ENCODE data around the gene SPINK2. TPM values are rescaled to one million over a fixed set of nuclear protein-coding genes. Genes with fewer than 3 reads are reported as not detected.

SPINK2 gene, protein sequence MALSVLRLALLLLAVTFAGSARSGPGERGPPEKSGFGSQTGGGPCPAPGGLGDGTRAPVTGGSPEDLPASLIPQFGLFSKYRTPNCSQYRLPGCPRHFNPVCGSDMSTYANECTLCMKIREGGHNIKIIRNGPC
- 10 to 100 TPM; 26.8 to 34.9 TPM for total RNA-seq
- 100 to 1,000 TPM in 2 of 3 donors, 10 to 100 TPM in 1; 67.3 to 155 (median 119) TPM for polyA plus RNA-seq
- total RNA-seq, result 0.25 to 8.8 (median 2.5) reads per million in 6 experiments

DNA sequence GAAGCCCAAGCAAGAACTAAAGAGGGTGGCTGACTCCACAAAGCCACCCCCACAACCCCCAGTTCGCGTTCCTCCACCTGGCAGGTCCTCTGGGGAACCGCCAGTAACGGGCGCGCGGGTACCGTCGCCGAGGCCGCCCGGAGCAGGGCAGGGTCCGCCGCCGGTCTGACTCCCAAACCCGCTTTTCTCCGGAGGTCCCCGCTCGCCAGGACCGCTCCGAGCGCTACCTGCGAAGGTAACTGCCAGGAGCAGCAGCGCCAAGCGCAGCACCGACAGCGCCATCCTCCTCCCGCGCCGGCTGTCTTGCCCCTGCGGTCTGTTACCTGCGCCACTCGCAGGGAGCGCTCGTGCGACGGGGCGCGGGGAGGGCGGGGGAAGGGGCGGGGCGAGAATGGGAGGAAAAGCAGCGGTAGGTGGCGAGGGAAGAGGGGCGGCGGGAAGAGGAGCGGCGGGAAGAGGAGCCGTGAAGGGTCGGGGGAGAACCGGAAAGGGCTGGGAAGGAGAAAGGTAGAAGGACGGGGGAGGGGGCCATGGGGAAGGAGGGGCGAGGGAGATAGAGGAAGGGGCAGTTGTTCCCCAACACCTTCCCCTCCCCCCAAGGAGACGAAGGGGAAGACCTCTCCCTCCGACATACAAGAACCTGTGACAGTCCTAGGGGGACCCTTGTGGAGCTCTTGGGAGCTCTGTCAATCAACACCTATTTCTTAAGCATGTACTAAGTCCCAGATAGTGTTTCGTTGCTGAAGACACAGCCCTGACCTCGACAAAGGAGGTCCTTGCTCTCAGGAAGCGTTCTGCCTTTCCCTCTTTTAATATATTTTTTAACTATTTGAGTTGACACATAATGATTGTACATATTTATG is at the start of gene SPINK2:
Gene SPINK2, minus strand, starts transcription at position 321 of the 863 bp plus-strand sequence. Its CDS starts 39 bp downstream, at position 282.
- POLR2A ChIA-PET, result interaction anchor here (0.6 to 1.8 kb wide), 5 partner anchors 9 to 85 kb away, joined by 3 to 5 read pairs (median 3); no protein-coding TSS in a partner anchor
- H3K9me3 Mint-ChIP-seq, result peaks cover 0 to 4% (median 0%) of the 10 kb centered on the region in 9 donors
- no peaks in the 10 kb centered on the region for H3K27me3 Mint-ChIP-seq
- ATAC-seq (peak; percentile 86 to 88), DNase-seq (peak; percentile 57 to 83 (median 70))
- peaks cover 0 to 4% (median 3%) of the 10 kb centered on the region in 3 donors for H3K36me3 Mint-ChIP-seq
- H3K4me3 Mint-ChIP-seq, result peak within 1 kb of the TSS; percentile 76 to 89 (median 82)
- H3K27ac Mint-ChIP-seq, result peak within 1 kb of the TSS in 8 of 10 donors; percentile 50 to 86 (median 78)
- peaks cover 17 to 42% (median 39%) of the 10 kb centered on the region in 4 donors for H3K4me1 Mint-ChIP-seq

DNA sequence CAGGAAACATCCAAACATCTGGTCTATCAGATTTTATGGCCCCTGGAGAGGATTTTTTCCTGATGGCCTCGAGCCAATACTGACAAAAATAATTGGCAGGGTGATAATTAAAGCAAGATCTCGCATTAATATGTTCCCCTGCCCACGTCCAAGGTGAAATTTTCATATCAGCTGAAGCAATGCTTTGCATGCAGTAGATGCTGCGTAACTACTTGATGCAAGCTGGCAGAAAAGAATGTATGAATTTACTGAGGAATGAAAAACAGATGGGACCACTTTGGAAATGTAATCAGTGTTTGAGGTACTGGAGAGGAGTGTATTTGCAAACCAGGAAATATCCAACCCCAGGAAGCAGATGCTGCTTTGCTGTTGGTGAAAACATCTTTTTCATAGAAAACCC is 49.4 kb upstream of the SPINK2 start:
- no peak overlapping the region for H3K27ac Mint-ChIP-seq
- peaks cover 3 to 10% (median 9%) of the 10 kb centered on the region in 4 donors for H3K4me1 Mint-ChIP-seq
- no peaks in the 10 kb centered on the region for H3K27me3 Mint-ChIP-seq
- DNase-seq, result no peak
- no peak for ATAC-seq
- POLR2A ChIA-PET, result no interaction called here
- no peaks in the 10 kb centered on the region for H3K9me3 Mint-ChIP-seq
- H3K36me3 Mint-ChIP-seq, result no peaks in the 10 kb centered on the region
- peak overlapping the region in 3 of 10 donors; percentile 38 to 59 (median 54) for H3K4me3 Mint-ChIP-seq

DNA sequence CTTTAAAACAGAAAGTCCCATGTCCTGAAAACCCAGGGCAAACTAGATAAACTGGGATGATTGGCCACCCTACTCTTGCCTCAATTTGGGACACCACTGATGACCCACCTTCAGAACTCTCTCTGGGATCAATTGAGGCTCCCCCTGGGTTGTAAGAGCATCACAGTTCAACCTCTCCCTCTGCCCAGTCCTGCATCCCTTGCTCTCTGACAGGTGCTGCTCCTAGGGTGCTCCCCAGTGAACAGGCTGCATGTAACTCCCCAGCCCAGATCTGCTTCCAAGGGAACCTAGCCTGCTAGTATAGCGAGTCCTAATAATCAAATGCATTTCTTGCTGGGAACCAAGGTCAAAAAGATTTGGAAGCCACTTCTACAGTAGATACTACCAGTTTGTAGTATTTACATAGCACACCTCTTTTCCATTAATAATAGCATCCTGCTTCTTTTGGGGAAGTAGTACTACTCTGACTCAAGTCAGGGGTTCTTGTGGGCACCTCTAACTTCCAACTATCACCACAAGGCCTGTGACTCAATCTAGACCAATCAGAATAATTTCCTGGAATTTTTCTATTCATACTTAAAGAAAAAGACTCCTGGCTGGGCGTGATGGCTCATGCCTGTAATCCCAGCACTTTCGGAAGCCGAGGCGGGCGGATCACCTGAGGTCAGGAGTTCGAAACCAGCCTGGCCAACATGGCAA is 42.1 kb upstream of the SPINK2 start:
- H3K27me3 Mint-ChIP-seq, result peaks cover 0 to 1% (median 0%) of the 10 kb centered on the region in 5 donors
- H3K4me3 Mint-ChIP-seq, result no peak overlapping the region
- H3K36me3 Mint-ChIP-seq, result no peaks in the 10 kb centered on the region
- POLR2A ChIA-PET, result no interaction called here
- H3K27ac Mint-ChIP-seq, result peak overlapping the region in 1 of 10 donors; percentile 38
- no peaks in the 10 kb centered on the region for H3K9me3 Mint-ChIP-seq
- DNase-seq, result no peak
- no peak for ATAC-seq
- H3K4me1 Mint-ChIP-seq, result no peaks in the 10 kb centered on the region

DNA sequence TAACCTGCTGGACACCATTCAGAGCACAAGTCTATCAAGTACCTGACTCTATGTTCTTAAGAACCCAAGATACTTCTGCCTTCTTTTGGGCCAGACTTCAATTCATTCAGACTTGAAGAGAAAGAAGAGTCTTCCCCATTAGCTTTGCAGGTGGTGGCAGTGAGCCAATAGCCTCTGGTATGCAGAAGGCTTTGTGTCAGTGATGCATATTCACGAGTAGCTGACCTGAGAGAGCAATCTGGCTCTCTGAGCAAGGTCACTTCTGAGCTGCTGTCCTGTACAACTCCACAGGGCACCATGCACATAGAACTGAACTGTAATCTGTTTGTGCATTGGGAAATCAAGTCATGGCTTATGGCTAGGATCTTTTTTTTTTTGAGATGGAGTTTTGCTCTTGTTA is 39.9 kb upstream of the SPINK2 start:
- Mint-ChIP-seq H3K9me3 (no peaks in the 10 kb centered on the region), H3K27ac (no peak overlapping the region), H3K27me3 (peaks cover 0 to 1% (median 0%) of the 10 kb centered on the region in 5 donors)

DNA sequence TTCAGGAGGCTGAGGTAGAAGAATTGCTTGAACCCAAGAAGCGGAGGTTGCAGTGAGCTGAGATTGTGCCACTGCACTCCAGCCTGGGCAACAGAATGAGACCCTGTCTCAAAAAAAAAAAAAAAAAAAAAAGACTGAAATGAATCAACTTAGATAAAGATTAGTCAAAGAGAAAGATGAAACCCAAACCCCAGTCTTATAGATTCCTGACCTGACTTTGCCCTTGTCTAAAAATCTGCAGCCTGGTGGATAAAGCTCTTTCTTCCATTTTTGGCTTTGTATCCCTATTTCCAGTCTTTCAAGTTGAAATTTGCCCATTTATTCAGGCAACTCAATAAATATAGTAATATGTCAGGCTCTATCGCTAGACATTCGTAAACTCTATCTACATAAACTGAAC is 39.3 kb upstream of the SPINK2 start:
- Mint-ChIP-seq H3K4me3 (no peak overlapping the region), H3K27ac (no peak overlapping the region), H3K9me3 (no peaks in the 10 kb centered on the region), H3K4me1 (no peaks in the 10 kb centered on the region), H3K27me3 (peaks cover 0 to 1% (median 0%) of the 10 kb centered on the region in 5 donors), H3K36me3 (no peaks in the 10 kb centered on the region)
- POLR2A ChIA-PET, result no interaction called here
- ATAC-seq (no peak), DNase-seq (no peak)

More for the DNA sequence above, 39.9 kb upstream of the SPINK2 start:
- H3K4me3 Mint-ChIP-seq, result no peak overlapping the region
- ATAC-seq (no peak), DNase-seq (no peak)
- no peaks in the 10 kb centered on the region for H3K36me3 Mint-ChIP-seq
- no peaks in the 10 kb centered on the region for H3K4me1 Mint-ChIP-seq
- POLR2A ChIA-PET, result no interaction called here

DNA sequence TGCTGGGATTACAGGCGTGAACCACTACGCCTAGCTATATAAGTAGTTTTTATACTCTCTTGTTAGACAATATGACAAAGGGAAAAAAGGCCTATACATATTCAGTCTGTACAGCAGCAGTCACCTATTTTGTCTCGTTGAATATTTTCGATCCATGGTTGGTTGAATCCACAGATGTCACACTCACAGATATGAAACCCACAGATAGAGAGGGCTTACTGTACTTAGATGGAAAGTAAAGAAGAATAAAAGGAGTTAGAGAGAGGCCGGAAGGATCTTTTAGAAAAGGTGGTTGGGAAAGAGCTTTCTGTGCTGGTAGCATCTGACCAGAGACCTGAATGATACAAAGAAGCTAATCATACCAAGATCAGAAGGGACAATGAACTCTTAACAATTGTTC is 38.3 kb upstream of the SPINK2 start:
- no peak for DNase-seq
- no peak for ATAC-seq
- Mint-ChIP-seq H3K36me3 (no peaks in the 10 kb centered on the region), H3K27ac (peak overlapping the region in 1 of 10 donors; percentile 27), H3K4me3 (no peak overlapping the region), H3K27me3 (peaks cover 0 to 1% (median 0%) of the 10 kb centered on the region in 5 donors), H3K4me1 (no peaks in the 10 kb centered on the region), H3K9me3 (no peaks in the 10 kb centered on the region)
- POLR2A ChIA-PET, result interaction anchor here (0.6 kb wide), 1 partner anchor 10 kb away, joined by 4 read pairs; no protein-coding TSS in a partner anchor

DNA sequence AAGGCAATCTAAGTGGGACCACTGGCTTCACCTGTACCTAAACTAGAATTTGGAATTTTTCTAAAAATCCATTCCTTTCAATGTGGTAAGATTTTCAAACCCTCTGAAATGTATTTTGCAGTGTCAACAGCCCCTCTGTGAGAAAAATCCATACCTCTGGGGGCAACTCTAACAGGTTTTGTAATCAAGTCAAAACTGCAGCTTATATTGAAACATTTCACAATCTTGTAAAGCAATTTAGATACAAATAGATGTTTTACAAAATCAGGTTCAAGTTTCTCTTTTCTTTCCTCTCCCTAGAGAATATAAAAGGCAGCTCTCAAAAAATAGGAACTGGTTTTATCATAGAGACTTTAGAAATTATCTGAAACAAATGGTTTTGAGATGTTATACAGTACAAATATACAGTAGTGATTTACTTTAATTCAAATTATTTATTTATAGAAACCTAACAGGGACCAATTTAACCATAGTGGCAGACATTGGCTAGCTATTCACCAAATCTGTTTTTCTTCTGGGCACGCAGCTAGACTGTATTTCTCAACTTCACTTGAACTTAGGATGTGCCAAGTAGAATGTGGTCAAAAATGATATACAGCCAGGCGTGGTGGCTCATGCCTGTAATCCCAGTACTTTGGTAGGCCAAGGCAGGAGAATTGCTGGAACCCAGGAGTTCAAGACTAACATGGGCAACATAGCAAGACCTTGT is 36.3 kb upstream of the SPINK2 start:
- H3K27ac Mint-ChIP-seq, result no peak overlapping the region
- H3K4me3 Mint-ChIP-seq, result no peak overlapping the region
- DNase-seq (no peak), ATAC-seq (no peak)
- no peaks in the 10 kb centered on the region for H3K9me3 Mint-ChIP-seq
- POLR2A ChIA-PET, result no interaction called here
- H3K4me1 Mint-ChIP-seq, result no peaks in the 10 kb centered on the region
- no peaks in the 10 kb centered on the region for H3K36me3 Mint-ChIP-seq
- peaks cover 0 to 1% (median 0%) of the 10 kb centered on the region in 5 donors for H3K27me3 Mint-ChIP-seq

DNA sequence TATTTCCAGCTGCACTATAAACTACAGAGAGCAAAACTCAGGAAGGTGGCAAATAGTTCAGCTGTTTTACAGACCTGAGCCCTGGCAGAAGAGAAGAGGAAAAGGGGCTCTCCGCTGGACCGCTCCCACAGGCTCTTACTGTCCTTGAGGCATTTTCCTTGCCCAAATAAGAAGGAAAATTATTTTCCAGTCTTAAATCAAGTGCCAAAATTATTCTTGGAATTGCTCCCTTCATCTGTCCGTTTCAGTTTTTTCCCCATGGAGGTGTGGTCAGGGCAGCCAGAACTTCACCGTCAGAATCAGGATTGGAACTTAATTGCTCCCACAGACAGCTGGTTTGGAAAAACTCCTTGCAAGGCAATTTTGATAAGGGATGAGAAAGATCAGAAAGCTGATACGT is 35.2 kb upstream of the SPINK2 start:
- POLR2A ChIA-PET, result no interaction called here
- DNase-seq (no peak), ATAC-seq (no peak)
- H3K27me3 Mint-ChIP-seq, result peaks cover 0 to 1% (median 0%) of the 10 kb centered on the region in 5 donors
- no peak overlapping the region for H3K4me3 Mint-ChIP-seq
- H3K9me3 Mint-ChIP-seq, result no peaks in the 10 kb centered on the region
- no peaks in the 10 kb centered on the region for H3K4me1 Mint-ChIP-seq
- H3K27ac Mint-ChIP-seq, result no peak overlapping the region
- no peaks in the 10 kb centered on the region for H3K36me3 Mint-ChIP-seq

DNA sequence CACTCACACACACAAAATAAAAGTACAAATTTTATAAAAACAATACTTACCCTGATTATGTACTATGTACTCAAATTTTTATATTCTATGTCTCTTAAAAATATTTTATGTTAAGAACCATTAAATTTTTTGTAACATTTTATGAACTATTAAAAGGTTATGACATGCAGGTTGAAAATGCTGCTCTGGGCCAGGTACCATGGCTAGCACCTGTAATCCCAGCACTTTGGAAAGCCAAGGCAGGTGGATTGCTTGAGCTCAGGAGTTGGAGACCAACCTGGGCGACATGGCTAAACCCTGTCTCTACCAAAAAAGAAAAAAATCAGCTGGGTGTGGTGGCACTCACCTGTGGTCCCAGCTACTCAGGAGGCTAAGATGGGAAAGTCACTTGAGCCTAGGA is 29.4 kb upstream of the SPINK2 start:
- no peaks in the 10 kb centered on the region for H3K36me3 Mint-ChIP-seq
- DNase-seq (no peak), ATAC-seq (no peak)

DNA sequence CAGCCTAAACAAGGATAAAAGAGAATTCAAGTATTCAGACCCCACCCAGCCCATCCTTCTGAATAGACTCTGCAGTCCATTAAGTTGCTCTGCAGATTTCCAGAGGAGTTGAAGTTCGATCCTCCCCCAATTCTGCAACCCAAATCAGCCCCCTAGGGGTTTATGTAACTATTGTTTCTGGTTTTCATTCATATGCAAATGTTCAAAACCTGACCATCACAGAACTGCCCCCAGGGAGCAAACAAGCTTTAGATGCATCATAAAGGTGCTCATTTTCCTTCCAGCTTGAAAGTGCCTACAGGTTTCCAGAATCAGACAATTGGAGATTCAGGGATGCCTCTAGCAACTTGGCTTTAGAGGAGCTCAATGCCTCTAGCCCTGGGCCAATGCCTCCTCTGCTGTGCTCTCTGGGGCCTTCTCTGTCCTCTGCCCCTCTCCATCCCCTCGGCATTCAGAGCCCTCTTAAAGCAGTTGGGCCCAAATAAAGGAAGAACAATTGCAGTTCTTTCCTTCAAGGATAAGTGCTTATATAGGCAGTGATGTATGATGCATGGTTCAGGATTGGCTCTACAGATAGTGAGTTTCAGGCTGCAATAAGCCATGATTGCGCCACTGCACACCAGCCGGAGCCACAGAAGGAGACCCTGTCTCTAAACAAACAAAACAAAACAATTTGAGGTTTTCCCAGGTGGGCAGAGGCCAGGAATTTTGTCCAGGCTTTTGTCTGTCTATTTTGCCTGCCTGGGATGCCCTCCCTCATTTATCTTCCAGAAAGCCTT is 23.5 kb upstream of the SPINK2 start:
- no peak overlapping the region for H3K4me3 Mint-ChIP-seq
- ATAC-seq (no peak), DNase-seq (no peak)
- no peaks in the 10 kb centered on the region for H3K9me3 Mint-ChIP-seq
- POLR2A ChIA-PET, result interaction anchor here (0.5 kb wide), 1 partner anchor 11 kb away, joined by 3 read pairs; no protein-coding TSS in a partner anchor
- H3K4me1 Mint-ChIP-seq, result peaks cover 0 to 2% (median 0%) of the 10 kb centered on the region in 4 donors
- no peaks in the 10 kb centered on the region for H3K36me3 Mint-ChIP-seq
- H3K27ac Mint-ChIP-seq, result no peak overlapping the region
- H3K27me3 Mint-ChIP-seq, result no peaks in the 10 kb centered on the region

More for the DNA sequence above, 29.4 kb upstream of the SPINK2 start:
- Mint-ChIP-seq H3K4me1 (peaks cover 0 to 2% (median 0%) of the 10 kb centered on the region in 4 donors), H3K9me3 (no peaks in the 10 kb centered on the region), H3K4me3 (no peak overlapping the region), H3K27me3 (no peaks in the 10 kb centered on the region), H3K27ac (no peak overlapping the region)
- POLR2A ChIA-PET, result no interaction called here

DNA sequence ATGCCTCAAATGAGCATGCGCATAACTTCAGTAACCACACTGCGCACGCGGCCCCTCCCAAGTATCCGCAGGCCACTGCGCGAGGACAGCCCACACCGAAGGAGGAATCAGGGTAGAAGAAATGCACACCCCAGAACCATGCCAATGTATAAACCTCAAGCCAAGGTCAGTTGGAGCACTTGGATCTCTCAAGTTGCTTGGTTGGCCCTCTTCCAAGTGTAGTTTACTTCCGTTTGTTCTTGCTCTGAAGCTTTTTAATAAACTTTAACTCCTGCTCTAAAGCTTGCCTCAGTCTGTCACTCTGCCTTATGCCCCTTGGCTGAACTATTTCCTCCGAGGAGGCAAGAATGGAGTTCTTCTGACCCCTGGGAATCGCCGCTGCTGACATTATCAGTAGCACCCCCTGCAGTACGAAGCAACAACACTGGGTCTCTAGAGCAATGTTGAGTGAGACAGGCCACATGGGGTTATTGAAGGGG is 22.0 kb upstream of the SPINK2 start:
- H3K27ac Mint-ChIP-seq, result peak overlapping the region in 1 of 10 donors; percentile 47
- H3K36me3 Mint-ChIP-seq, result no peaks in the 10 kb centered on the region
- POLR2A ChIA-PET, result no interaction called here
- ATAC-seq (no peak), DNase-seq (no peak)
- no peaks in the 10 kb centered on the region for H3K9me3 Mint-ChIP-seq
- no peaks in the 10 kb centered on the region for H3K27me3 Mint-ChIP-seq
- H3K4me1 Mint-ChIP-seq, result peaks cover 0 to 2% (median 0%) of the 10 kb centered on the region in 4 donors
- no peak overlapping the region for H3K4me3 Mint-ChIP-seq
